GM13976 (cell line): Measurements from ENCODE around the gene RPUSD1.

Experiments used
- DNase-seq: peaks from one replicate; pipeline ENCODE4 v3.0.0; 2012; ENCODE audit warnings: low spot score
- in situ Hi-C: fragments of 300-500 bp; cut with MboI; formaldehyde crosslinking; loops from one replicate; pipeline ENCODE4 v1.12.0; 2022; ENCODE audit warnings: low sequenced_read_pairs, mixed read lengths, inconsistent platforms; ENCODE audit not compliant: unreplicated experiment
- TF ChIP-seq, protein P1 (sequence below): IDR thresholded peaks from 2 replicates; pipeline ENCODE4 v1.5.1; 2012; ENCODE audit warnings: borderline replicate concordance, mild to moderate bottlenecking; ENCODE audit not compliant: insufficient read depth; ENCODE audit errors: extremely low read depth, missing control alignments, control extremely low read depth

Gene RPUSD1

DNA sequence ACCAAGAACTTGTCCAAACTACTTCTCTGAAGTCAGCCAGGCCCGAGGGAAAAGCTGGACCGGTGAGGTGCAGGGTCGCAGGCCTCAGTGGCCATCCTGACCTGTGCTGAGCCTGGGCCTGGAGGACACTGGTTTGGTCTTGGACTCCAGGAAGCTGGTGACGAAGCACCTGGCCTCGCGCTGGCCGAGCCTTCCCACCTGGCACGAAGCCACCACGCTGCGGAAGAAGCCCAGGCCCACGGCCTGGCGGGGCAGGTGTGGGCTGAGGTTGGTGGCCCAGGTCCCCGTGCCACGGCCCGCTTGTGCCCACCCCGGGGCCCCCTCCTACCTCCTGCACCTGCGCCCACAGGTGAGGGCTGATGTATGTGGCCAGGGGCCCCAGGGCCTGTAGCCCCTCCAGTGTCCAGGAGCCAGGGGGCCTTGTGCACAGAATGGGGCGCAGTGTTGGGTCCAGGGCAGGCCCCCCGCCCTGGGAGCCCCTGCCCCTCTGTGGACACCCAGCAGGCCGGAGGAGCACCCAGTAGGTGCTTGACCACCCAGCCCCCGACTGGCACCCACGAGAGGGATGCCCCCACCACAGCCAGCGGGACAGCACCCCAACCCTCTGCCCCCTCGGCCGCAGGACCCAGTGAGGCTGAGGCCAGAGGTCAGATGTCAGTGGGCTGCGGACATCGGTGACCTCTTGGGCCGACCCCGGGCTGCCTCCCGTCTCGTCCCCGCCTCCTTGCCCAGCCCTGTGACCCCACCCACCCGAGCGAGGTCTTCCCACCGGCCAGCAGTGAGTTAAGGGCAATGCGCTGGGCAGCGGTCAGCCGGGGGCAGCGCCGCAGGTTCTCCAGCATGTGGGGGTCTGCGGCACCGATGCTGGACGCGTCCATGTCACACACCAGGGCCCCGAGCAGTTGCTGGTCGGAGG, 13.8 kb downstream of the RPUSD1 start:
- no peak for DNase-seq
- in situ Hi-C loops: no loop called here
- TF ChIP-seq, protein P1, sequence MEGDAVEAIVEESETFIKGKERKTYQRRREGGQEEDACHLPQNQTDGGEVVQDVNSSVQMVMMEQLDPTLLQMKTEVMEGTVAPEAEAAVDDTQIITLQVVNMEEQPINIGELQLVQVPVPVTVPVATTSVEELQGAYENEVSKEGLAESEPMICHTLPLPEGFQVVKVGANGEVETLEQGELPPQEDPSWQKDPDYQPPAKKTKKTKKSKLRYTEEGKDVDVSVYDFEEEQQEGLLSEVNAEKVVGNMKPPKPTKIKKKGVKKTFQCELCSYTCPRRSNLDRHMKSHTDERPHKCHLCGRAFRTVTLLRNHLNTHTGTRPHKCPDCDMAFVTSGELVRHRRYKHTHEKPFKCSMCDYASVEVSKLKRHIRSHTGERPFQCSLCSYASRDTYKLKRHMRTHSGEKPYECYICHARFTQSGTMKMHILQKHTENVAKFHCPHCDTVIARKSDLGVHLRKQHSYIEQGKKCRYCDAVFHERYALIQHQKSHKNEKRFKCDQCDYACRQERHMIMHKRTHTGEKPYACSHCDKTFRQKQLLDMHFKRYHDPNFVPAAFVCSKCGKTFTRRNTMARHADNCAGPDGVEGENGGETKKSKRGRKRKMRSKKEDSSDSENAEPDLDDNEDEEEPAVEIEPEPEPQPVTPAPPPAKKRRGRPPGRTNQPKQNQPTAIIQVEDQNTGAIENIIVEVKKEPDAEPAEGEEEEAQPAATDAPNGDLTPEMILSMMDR: no peak

DNA sequence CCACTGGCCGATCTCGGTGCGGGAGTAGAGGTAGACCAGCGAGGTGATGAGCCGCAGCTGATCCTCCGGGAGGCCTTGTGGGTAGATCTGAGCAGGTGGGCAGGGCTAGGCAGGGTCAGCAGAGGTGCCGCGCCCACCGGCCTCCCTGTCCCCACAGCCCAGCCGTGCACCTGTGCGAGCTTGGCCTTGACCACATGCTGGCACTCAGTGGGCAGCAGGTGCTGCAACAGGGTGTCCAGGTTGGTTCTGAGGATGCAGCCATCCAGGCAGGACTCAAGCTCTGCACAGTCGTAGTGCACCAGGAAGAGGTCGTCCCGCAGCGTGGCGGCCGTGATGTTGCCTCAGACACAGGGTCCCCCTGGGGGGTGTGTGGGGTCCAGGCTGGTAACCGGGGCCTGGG, 15.2 kb downstream of the RPUSD1 start:
- DNase-seq: no peak
- TF ChIP-seq, protein P1: no peak
- in situ Hi-C loops: no loop called here

DNA sequence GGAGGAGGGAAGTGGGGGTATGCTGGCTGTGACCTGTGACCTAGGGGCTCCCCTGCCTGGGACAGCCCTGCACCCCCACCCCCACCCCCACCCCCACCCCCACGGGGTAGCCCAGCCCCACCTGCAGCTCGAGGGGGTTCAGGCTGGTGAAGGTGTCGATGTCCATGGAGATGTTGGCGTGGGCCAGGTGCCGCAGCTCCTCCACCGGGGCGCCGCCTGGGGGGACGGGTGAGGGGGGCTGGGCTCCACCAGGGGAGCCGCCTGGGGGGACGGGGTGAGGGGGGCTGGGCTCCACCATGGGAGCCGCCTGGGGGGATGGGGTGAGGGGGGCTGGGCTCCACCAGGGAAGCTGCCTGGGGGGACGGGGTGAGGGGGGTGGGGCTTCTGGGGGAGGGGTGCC, 17.8 kb downstream of the RPUSD1 start:
- no peak for DNase-seq
- TF ChIP-seq, protein P1: no peak
- in situ Hi-C loops: no loop called here

DNA sequence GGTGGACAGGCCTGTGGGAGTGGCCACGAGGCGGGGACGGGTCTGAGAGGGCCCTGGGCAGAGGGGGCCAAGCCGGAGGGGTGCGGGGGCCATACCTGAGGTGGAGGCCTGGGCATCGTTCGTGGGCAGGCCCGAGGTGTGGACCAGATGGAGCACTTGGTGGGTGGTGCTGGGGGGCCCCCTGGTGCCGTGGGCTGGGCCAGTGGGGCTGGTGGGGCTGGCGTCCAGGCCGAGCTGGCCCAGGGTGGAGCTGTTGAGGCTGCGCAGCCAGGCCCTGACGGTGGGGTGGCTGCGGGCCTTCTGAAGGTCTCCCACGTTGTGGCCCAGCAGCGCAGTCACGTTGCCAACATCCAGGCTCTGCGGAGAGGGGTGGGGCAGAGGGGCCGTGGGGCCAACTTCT, 18.2 kb downstream of the RPUSD1 start:
- TF ChIP-seq, protein P1: no peak
- no peak for DNase-seq
- in situ Hi-C loops: no loop called here

DNA sequence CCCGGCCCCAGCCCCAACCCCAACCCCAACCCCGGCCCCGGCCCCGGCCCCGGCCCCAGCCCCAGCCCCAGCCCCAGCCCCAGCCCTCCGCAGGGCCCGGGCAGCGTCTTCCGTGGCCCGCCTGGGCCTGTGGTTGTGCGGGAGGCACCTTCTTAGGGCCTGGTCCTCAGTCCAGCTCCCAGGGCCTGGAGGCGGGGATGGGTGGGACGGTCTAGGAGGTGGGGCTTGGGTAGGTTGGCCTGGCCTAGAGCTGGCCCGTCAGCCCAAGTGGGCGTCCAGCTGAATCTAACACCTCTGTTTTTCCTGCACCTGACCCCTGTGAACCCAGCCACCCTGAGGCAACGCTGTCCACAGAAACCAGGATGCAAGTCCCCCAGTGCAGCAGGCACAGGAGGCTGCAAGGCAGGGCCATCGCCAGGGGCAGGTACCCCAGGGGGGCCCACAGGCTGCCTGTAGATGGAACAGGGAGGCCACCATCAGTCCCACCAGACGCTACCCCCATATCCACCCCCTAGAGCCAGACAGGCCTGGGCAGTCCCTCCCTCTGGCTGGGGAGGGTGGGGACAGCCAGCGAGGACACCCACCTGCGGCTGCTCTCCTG, 18.9 kb downstream of the RPUSD1 start:
- TF ChIP-seq, protein P1: no peak
- no peak for DNase-seq
- in situ Hi-C loops: no loop called here

DNA sequence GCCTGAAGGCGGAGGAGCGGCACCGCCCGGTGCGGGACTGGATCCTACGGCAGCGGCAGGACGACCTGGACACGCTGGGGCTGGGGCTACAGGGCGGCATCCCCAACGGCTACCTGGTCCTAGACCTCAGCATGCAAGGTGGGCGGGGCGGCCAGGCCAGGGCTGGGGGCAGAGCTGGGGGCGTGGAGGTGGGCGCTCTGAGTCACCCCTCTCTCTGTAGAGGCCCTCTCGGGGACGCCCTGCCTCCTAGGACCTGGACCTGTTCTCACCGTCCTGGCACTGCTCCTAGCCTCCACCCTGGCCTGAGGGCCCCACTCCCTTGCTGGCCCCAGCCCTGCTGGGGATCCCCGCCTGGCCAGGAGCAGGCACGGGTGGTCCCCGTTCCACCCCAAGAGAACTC, 19.8 kb downstream of the RPUSD1 start:
- in situ Hi-C loops: no loop called here
- TF ChIP-seq, protein P1: no peak
- DNase-seq: no peak
